GM12878 (cell line): ENCODE measurements around the gene PTPRD. TPM values are rescaled to one million over a fixed set of nuclear protein-coding genes. Genes with fewer than 3 reads are reported as not detected.

ENCODE experiments used
- ATAC-seq: fragments of 200-7000 bp; cut with Tn5 transposase; 3 replicates; pipeline ENCODE4 v1.9.1; 2020; ENCODE audit warnings: mild to moderate bottlenecking, moderate library complexity
- BruUV-seq: library from RNA; stranded (reverse); fragments of 400-500 nt; replicated peaks from 2 replicates; lab custom pipeline; 2021; lab: Mats Ljungman, UMichigan
- CTCF ChIA-PET: fragments of 300-600 bp; sonication (Branson Sonifier 250); formaldehyde crosslinking; extraction: SDS; loops from one replicate; lab custom pipeline; 2021; ENCODE audit warnings: inconsistent platforms; lab: Yijun Ruan, JAX
- POLR2A ChIA-PET: fragments of 350-600 bp; formaldehyde crosslinking; extraction: SDS; loops from one replicate; lab custom pipeline; 2021; ENCODE audit warnings: inconsistent platforms; lab: Charles Lee
- RAD21 ChIA-PET: fragments of 300-600 bp; sonication (Branson Sonifier 250); formaldehyde crosslinking; loops from one replicate; lab custom pipeline; 2023; ENCODE audit warnings: antibody characterized with exemption; ENCODE audit not compliant: unreplicated experiment; lab: Charles Lee
- SMC1A ChIA-PET: fragments of 300-600 bp; sonication (Branson Sonifier 250); formaldehyde crosslinking; loops from one replicate; lab custom pipeline; 2023; ENCODE audit not compliant: unreplicated experiment, uncharacterized antibody; lab: Charles Lee
- DNase-seq: peaks from one replicate; pipeline ENCODE4 v3.0.0-alpha.2; 2011; ENCODE audit warnings: low read depth, low spot score
- FAIRE-seq: peaks from 3 replicates; lab custom pipeline; 2011; peaks lifted over from hg19 to GRCh38; lab: Jason Lieb, UNC
- H2AFZ ChIP-seq: 2 replicates; pipeline ENCODE4 v1.6.0; 2011; ENCODE audit warnings: low read depth, low read length, control low read depth; ENCODE audit not compliant: control insufficient read depth
- H3K27ac ChIP-seq: 2 replicates; pipeline ENCODE4 v1.5.1; 2011; ENCODE audit warnings: control low read depth; ENCODE audit not compliant: control insufficient read depth, insufficient read depth
- H3K27me3 ChIP-seq, 2 experiments: replicated peaks in 1 of 2; 2 replicates each; pipeline versions ENCODE4 v1.6.0 to v1.6.1; 2011; ENCODE audit warnings: low read length in 1 of 2; ENCODE audit not compliant: control insufficient read depth in 2 of 2, insufficient read depth in 2 of 2
- H3K36me3 ChIP-seq, 2 experiments: 2 replicates each; pipeline ENCODE4 v1.5.1; 2011; ENCODE audit warnings: low read length in 1 of 2; ENCODE audit not compliant: control insufficient read depth in 2 of 2, insufficient read depth in 2 of 2
- H3K4me1 ChIP-seq: 2 replicates; pipeline ENCODE4 v1.6.1; 2011; ENCODE audit warnings: mild to moderate bottlenecking, low read length, moderate library complexity, mixed read lengths; ENCODE audit not compliant: control insufficient read depth, insufficient read depth
- H3K4me2 ChIP-seq: 2 replicates; pipeline ENCODE4 v1.6.0; 2011; ENCODE audit warnings: control low read depth; ENCODE audit not compliant: control insufficient read depth, insufficient read depth
- H3K4me3 ChIP-seq: fragments of 200-600 bp; sonication (generic); 2 replicates; pipeline ENCODE4 v1.5.1; 2016
- H3K79me2 ChIP-seq: 2 replicates; pipeline ENCODE4 v1.6.0; 2011; ENCODE audit warnings: low read length; ENCODE audit not compliant: control insufficient read depth, insufficient read depth
- H3K9ac ChIP-seq: 2 replicates; pipeline ENCODE4 v1.8.0; 2011; ENCODE audit warnings: low read length, control low read depth, mixed read lengths; ENCODE audit not compliant: control insufficient read depth, insufficient read depth
- H3K9me3 ChIP-seq: replicated peaks from 3 replicates; pipeline ENCODE4 v1.5.1; 2011; ENCODE audit warnings: mild to moderate bottlenecking, low read length; ENCODE audit not compliant: control insufficient read depth, insufficient read depth
- H4K20me1 ChIP-seq: 2 replicates; pipeline ENCODE4 v1.6.0; 2011; ENCODE audit not compliant: control insufficient read depth, insufficient read depth
- BCLAF1 ChIP-seq: fragments of 450-650 bp; IDR thresholded peaks from 2 replicates; pipeline ENCODE4 v1.6.1; 2017; ENCODE audit warnings: antibody characterized with exemption, mild to moderate bottlenecking, moderate library complexity
- CEBPB ChIP-seq, 2 experiments: fragments of 150-350 bp in 1 of 2; IDR thresholded peaks; 2 replicates each; pipeline ENCODE4 v1.6.1; 2012 to 2014; ENCODE audit warnings: low read depth in 2 of 2, low read length in 2 of 2, borderline replicate concordance in 1 of 2, inconsistent platforms in 1 of 2
- ELK1 ChIP-seq: IDR thresholded peaks from 2 replicates; pipeline ENCODE4 v1.6.1; 2012; ENCODE audit warnings: low read depth, low read length, improper control_type of control experiment
- ESRRA ChIP-seq: IDR thresholded peaks from 2 replicates; pipeline ENCODE4 v1.6.1; 2012; ENCODE audit warnings: mild to moderate bottlenecking, low read length, improper control_type of control experiment
- FOS ChIP-seq: IDR thresholded peaks from 3 replicates; pipeline ENCODE4 v1.6.1; 2011; ENCODE audit warnings: borderline replicate concordance; ENCODE audit not compliant: insufficient read length; ENCODE audit errors: extremely low read depth
- POLR2A ChIP-seq: IDR thresholded peaks from 2 replicates; pipeline ENCODE4 v1.6.1; 2011; ENCODE audit warnings: low read depth, mild to moderate bottlenecking, low read length
- POLR2AphosphoS5 ChIP-seq: IDR thresholded peaks from 2 replicates; pipeline ENCODE4 v1.6.1; 2011; ENCODE audit warnings: mild to moderate bottlenecking, low read length, inconsistent platforms
- PRDM15 ChIP-seq: fragments of 450-650 bp; formaldehyde crosslinking; IDR thresholded peaks from 2 replicates; pipeline ENCODE4 v1.4.0; 2020; ENCODE audit warnings: mild to moderate bottlenecking, moderate library complexity
- RUNX3 ChIP-seq: IDR thresholded peaks from 2 replicates; pipeline ENCODE4 v1.6.1; 2012; ENCODE audit warnings: low read length, inconsistent platforms
- SIX5 ChIP-seq: IDR thresholded peaks from 2 replicates; pipeline ENCODE4 v1.6.1; 2011; ENCODE audit warnings: mild to moderate bottlenecking, low read depth, low read length, moderate library complexity; ENCODE audit not compliant: severe bottlenecking
- ZNF207 ChIP-seq: fragments of 450-650 bp; IDR thresholded peaks from 2 replicates; pipeline ENCODE4 v1.6.1; 2014; ENCODE audit warnings: antibody characterized with exemption, mild to moderate bottlenecking, borderline replicate concordance
- ZSCAN29 ChIP-seq: fragments of 450-650 bp; IDR thresholded peaks from 2 replicates; pipeline ENCODE4 v1.6.1; 2017; ENCODE audit warnings: mild to moderate bottlenecking, moderate library complexity
- WGBS: methylation state at CpG from one replicate; pipeline ENCODE4 v1.1.6; 2016; ENCODE audit warnings: low lambda C conversion rate; ENCODE audit not compliant: insufficient replicate concordance, insufficient coverage; ENCODE audit errors: missing lambda C conversion rate; 5-methylcytosine and 5-hydroxymethylcytosine counted together
- in situ Hi-C: fragments of 300-500 bp; cut with MboI; formaldehyde crosslinking; loops from 9 replicates; pipeline ENCODE4 v1.14.3; 2018; ENCODE audit warnings: mixed read lengths
- intact Hi-C: fragments of 100-400 bp; cut with micrococcal nuclease; formaldehyde crosslinking; loops from one replicate; pipeline ENCODE4 v1.14.2; 2022; ENCODE audit not compliant: unreplicated experiment
- polyA plus RNA-seq, 11 experiments: library from polyadenylated mRNA; depleted of rRNA in 4 of 11; unstranded in 6 of 11; stranded (reverse) in 5 of 11; fragments of >200 nt; fragmentation: Nextera tagmentation in 4 of 11; fragmentation: Illumina TruSeq in 1 of 11; extraction: Ambion mirVana in 4 of 11; extraction: Trizol in 1 of 11; gene quantifications; 1 replicate in 1 of 11; 2 replicates in 10 of 11; pipeline versions ENCODE4 v1.2.1 to v1.2.3, GENCODE V29; 2011 to 2016; ENCODE audit warnings: inconsistent platforms in 2 of 11, missing spikeins in 2 of 11, low read depth in 1 of 11
- total RNA-seq, 4 experiments: library from RNA; depleted of rRNA in 3 of 4; stranded (reverse); fragments of >200 nt in 3 of 4; fragmentation: Illumina TruSeq in 1 of 4; extraction: Trizol in 1 of 4; gene quantifications; 2 replicates each; pipeline versions ENCODE4 v1.2.1 to v1.2.3, GENCODE V29; 2013 to 2021

The PTPRD gene
- total and polyA plus RNA-seq, 10 of the 15 experiments (the other 5 are each of a cell fraction or from before 2014, with no cell fraction given), result under 0.01 to 0.05 (median 0.01) TPM; not detected in 7

GRCh38 chr9:8643464-8643863 is 1969.3 kb downstream of the PTPRD start:
- Histone ChIP-seq H3K4me1 (no peaks in the 10 kb centered on the region), H2AFZ (no peak overlapping the region)
- ChIA-PET RAD21 (no interaction called here), POLR2A (no interaction called here), CTCF (no interaction called here)
- TF ChIP-seq ZNF207, result no peak
- no peak for TF ChIP-seq CEBPB (IDR thresholded peaks at IDR 0.05; ENCODE audit: borderline replicate concordance in 1 of 2, low read depth in 2 of 2, low read length in 2 of 2)
- no peak for TF ChIP-seq FOS
- no peak for TF ChIP-seq SIX5
- TF ChIP-seq ZSCAN29, result no peak
- TF ChIP-seq POLR2A, result no peak
- no peak for TF ChIP-seq POLR2AphosphoS5
- TF ChIP-seq, all 136 proteins: peak for 0
- Histone ChIP-seq H3K27ac (no peak overlapping the region), H3K4me2 (no peak overlapping the region), H3K9ac (no peak overlapping the region), H3K79me2 (no peaks in the 10 kb centered on the region), H3K4me3 (no peak overlapping the region), H3K36me3 (no peaks in the 10 kb centered on the region), H3K27me3 (no peaks in the 10 kb centered on the region), H4K20me1 (no peaks in the 10 kb centered on the region), H3K9me3 (no peaks in the 10 kb centered on the region)
- BruUV-seq, result no TSS peak
- DNase-seq (no peak), ATAC-seq (no peak), FAIRE-seq (no peak)
- intact Hi-C loops, result no loop called here
- SMC1A ChIA-PET, result no interaction called here
- 9% methylated on average over 6 of the region's 6 CpGs for whole genome bisulfite sequencing
- in situ Hi-C loops, result no loop called here

GRCh38 chr9:8640761-8641160 is 1972.0 kb downstream of the PTPRD start:
- no peaks in the 10 kb centered on the region for H4K20me1 ChIP-seq
- ATAC-seq (no peak), FAIRE-seq (no peak), DNase-seq (no peak)
- H3K4me1 ChIP-seq, result no peaks in the 10 kb centered on the region
- ChIA-PET RAD21 (no interaction called here), SMC1A (no interaction called here), CTCF (no interaction called here), POLR2A (no interaction called here)
- H3K4me2 ChIP-seq, result no peak overlapping the region
- H3K4me3 ChIP-seq, result no peak overlapping the region
- no peaks in the 10 kb centered on the region for H3K9me3 ChIP-seq
- in situ Hi-C loops, result no loop called here
- H2AFZ ChIP-seq, result no peak overlapping the region
- H3K36me3 ChIP-seq, result no peaks in the 10 kb centered on the region
- no peak overlapping the region for H3K9ac ChIP-seq
- no peak overlapping the region for H3K27ac ChIP-seq
- BruUV-seq, result no TSS peak
- WGBS, result 52% methylated on average over 2 of the region's 3 CpGs
- no peaks in the 10 kb centered on the region for H3K27me3 ChIP-seq
- no peaks in the 10 kb centered on the region for H3K79me2 ChIP-seq
- intact Hi-C loops, result no loop called here
- TF ChIP-seq ESRRA, result no peak
- no peak for TF ChIP-seq BCLAF1
- no peak for TF ChIP-seq RUNX3
- no peak for TF ChIP-seq PRDM15 (CRISPR knock-in tag)
- no peak for TF ChIP-seq ELK1
